GM12872 (cell line): ENCODE results near the gene GPAT2.
"Not testable (repeated sequence)": the region's sequence is repeated elsewhere in the genome, so short reads cannot be mapped to it uniquely, and the experiment has no call there.

Source experiments
- CTCF ChIP-seq: IDR thresholded peaks from 3 replicates; pipeline ENCODE4 v1.5.1; 2011; ENCODE audit warnings: low read depth, mild to moderate bottlenecking, low read length, moderate library complexity; ENCODE audit not compliant: insufficient read depth

Gene GPAT2

GRCh38 chr2:96034792-96035191, at the start of gene GPAT2:
TSS of gene GPAT2 (minus strand) at chr2:96034916. CDS start at chr2:96032359, 2,557 bp downstream.
- not testable (repeated sequence) for TF ChIP-seq CTCF

- no peak for TF ChIP-seq CTCF
Observed at GRCh38 chr2:96083989-96084857, 49.5 kb upstream of the GPAT2 start.

GRCh38 chr2:96083064-96083939, 48.6 kb upstream of the GPAT2 start:
- TF ChIP-seq CTCF: no peak

- TF ChIP-seq CTCF: no peak
Observed at GRCh38 chr2:96082211-96083063, 47.7 kb upstream of the GPAT2 start.

GRCh38 chr2:96081042-96081441, 46.3 kb upstream of the GPAT2 start:
- TF ChIP-seq CTCF: no peak

- TF ChIP-seq CTCF: no peak
Observed at GRCh38 chr2:96075199-96075771, 40.6 kb upstream of the GPAT2 start.
